NCI-H774 (cell line): ENCODE results near the gene EIF6.
"Not testable (repeated sequence)": the region's sequence is repeated elsewhere in the genome, so short reads cannot be mapped to it uniquely, and the experiment has no call there.

Source experiments
- DNase-seq: peaks from one replicate; lab custom pipeline; 2025; lab: John Stamatoyannopoulos, UW

Gene EIF6

GRCh38 chr20:35254448-35254999 lies 30.0 kb downstream of the EIF6 start:
- DNase-seq: no peak

- no peak for DNase-seq
Observed at GRCh38 chr20:35253010-35253409, 31.6 kb downstream of the EIF6 start.

GRCh38 chr20:35252598-35252997 lies 32.0 kb downstream of the EIF6 start:
- DNase-seq: not testable (repeated sequence)

DNA sequence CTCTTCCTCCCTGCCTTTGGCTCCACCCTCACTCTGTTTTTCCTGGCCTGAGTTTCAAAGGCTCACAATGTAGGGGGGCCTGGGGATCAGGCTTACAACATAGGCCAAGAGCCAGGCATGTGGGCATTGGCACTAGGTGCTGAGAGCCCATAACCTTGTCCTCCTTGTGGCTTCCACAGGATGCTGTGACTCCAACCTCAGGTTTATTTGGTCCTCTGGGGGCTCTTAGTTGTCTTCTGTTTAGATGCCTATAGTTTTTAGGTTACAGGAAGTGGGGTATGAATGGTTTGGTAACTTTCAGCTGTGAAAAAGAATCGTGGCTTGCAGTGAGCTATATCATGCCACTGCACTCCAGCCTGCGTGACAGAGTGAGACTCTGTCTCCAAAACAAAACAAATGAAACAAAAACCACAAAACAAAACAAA lies 32.5 kb downstream of the EIF6 start:
- no peak for DNase-seq

DNA sequence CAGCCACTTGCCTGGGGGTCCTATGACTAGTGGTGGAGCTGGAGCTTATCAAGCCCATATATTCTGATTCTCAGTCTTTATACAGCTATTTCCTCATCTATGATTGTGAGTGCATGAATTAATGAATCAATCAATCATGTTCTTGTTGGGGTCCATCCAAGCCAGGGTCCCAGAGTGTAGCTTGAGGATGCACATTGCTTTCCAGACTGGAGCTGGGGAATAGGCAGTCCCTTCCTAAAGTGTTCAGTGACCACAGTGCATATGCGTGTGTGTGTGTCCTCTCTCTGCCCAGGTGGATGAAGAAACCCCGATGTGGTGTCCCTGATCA lies 33.0 kb downstream of the EIF6 start:
- DNase-seq: no peak

DNA sequence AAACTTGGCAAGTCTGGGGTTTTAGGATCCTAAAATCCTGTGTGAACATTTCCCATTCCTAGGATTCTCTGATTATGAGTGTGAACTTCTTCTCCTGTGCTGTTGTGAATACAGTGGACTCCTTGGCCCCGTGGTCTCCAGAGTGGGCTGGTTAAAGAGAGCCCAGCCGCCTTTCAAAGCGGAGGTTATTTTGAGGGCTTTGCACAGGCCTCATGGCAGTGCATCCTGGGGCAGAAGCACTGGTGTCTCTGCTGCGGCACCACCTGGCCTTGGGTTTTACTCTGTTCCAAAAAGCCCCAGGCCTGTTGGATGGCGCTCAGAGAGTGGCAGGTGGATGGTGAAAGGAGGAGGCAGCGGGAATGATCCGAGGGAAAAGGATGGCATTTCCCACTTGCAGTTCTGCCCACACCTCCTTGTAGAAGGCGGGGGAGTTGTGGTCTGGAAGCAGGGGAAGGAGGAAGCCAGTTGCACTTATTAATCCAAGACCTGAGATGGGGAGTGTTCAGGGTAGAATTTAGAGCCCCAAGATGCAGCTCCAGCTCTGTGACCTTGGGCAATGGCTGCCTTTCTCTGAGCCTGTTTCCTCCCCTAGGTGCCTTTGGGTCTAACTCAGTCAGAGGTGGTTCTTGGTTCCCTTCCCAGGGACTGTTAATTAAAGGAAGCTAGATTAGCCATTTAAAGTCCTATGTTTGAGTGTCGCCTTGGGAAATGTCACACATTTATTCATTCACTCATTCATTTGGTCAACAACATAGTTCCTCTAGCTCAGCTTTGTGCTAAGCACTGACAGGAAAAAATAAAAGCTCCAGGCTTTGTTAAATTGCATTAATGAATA lies 35.7 kb downstream of the EIF6 start:
- DNase-seq: no peak

DNA sequence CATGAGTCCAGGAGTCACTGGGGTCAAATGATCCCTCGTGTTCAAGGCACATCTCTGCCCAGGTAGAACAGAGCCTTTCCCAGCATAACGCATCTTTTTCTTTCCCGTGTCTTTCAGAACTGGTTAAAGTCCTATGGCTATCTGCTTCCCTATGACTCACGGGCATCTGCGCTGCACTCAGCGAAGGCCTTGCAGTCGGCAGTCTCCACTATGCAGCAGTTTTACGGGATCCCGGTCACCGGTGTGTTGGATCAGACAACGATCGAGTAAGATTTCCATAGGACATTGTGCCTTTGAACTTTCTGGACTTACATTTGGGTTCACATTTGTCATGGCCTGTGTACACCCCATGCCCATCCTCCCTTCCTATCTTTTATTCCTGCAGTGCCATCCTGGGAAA lies 37.8 kb downstream of the EIF6 start:
- no peak for DNase-seq

- DNase-seq: no peak
Observed at GRCh38 chr20:35243986-35244385, 40.6 kb downstream of the EIF6 start.

DNA sequence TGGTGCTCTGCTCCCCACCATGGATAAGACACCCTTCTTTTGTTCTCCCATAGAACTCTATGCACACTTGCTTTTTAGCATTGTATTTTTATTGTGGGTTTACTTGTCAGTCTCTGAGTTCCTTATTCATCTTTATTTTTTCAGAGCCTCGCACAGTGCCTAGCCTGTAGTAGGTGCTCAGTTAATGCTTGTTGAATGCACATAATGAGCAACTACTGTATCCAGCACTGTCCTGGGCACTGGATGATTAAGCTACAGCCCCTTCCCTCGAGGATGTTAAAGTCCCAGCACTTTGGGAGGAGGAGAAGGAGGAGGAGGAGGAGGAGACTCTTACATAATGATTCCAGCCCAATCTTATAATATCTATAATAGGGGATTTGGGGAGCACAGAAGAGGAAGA lies 41.3 kb downstream of the EIF6 start:
- DNase-seq: no peak

DNA sequence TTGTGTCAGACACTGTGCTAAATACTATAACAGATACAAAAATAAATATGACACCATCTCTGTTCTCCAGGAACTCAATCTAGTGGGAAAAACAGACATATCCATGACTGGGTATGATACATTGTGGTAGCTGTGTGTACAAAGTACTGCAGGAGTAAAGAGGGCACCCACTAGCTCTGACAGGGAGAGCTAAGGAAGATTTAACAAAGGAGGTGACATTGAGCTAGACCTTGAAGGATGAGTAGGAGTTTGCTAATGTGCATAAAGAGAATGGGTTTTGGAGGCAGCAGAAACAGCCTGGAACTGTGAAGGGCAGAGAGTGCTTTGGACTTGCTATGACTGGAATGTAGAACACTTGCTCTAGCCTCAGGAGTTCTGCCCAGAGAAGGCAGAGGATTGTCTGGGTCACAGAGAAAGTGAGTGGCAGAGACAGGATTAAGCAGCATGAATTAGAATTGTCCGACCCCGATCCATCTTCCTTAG lies 43.7 kb downstream of the EIF6 start:
- DNase-seq: no peak

DNA sequence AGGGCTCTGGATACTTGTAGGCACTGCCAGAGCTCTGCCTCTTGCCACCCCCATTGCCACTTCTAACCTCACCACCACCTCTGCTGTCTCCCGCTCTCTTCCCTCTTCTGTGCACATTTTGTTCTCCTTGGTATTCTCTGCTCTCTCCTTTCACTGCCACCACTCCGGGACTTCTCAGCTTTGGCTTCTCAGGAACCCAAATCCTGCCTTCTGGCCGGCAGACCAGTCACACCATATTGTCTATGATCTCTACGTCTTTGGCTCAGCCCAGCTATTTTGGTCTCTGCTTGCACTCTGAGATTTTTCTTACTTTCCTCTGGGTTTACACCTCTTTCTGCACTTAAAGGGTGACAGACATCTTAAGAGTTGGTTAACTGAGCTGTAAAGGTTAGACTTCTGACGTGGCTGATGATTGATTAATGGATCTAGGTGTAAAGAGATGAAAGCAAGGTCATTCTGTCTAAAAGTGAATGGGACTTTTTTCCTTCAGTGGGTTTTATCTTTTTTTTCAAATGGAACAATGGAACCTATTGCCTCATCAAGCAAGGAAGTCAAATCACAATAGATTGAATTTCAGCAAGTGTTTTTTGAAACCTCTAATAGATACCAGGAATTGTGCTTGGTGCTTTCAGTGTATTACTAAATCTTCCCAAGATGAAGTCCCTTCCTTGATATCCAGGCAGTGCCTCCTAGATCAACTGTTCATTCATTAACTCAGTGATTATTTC lies 44.3 kb downstream of the EIF6 start:
- DNase-seq: no peak

GRCh38 chr20:35238735-35239134 lies 45.8 kb downstream of the EIF6 start:
- no peak for DNase-seq

- no peak for DNase-seq
Observed at GRCh38 chr20:35238170-35238569, 46.4 kb downstream of the EIF6 start.

- no peak for DNase-seq
Observed at GRCh38 chr20:35237486-35237885, 47.1 kb downstream of the EIF6 start.

DNA sequence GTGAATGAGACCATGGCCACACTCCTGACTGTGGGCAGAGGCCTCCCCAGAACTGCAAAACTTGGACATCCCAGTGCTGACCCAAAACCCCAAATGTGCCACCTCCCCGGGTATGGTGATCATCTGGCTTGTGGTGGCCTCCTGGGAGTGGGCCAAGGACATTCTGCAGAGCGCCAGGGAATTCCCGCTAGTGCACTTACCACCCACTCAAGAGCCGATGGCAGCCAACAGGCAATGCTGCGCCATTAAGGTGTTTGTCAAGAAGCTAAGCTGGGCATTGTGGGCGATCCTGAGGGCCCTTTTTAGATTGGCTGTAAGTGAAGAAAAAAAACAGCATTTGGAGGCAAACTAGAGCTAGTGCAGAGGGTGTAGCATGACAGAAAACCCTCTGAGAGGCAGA lies 48.7 kb downstream of the EIF6 start:
- DNase-seq: no peak

GRCh38 chr20:35232575-35232974 lies 52.0 kb downstream of the EIF6 start:
- DNase-seq: no peak
